BLaER1 (cell line): ENCODE results near the gene PTPRN2.

Source experiments
- H3K27ac ChIP-seq: shearing (Covaris generic); formaldehyde crosslinking; 2 replicates; pipeline ENCODE4 v1.8.1; 2022
- H3K27me3 ChIP-seq: shearing (Covaris generic); formaldehyde crosslinking; 2 replicates; pipeline ENCODE4 v1.8.1; 2022
- H3K36me3 ChIP-seq: shearing (Covaris generic); formaldehyde crosslinking; 2 replicates; pipeline ENCODE4 v1.8.1; 2022
- H3K4me1 ChIP-seq: shearing (Covaris generic); formaldehyde crosslinking; 2 replicates; pipeline ENCODE4 v1.8.1; 2022
- H3K4me2 ChIP-seq: shearing (Covaris generic); formaldehyde crosslinking; 2 replicates; pipeline ENCODE4 v1.8.1; 2022
- H3K4me3 ChIP-seq: shearing (Covaris generic); formaldehyde crosslinking; 2 replicates; pipeline ENCODE4 v1.8.1; 2022
- H3K9ac ChIP-seq: shearing (Covaris generic); formaldehyde crosslinking; 2 replicates; pipeline ENCODE4 v1.8.1; 2022
- H3K9me3 ChIP-seq: shearing (Covaris generic); formaldehyde crosslinking; 2 replicates; pipeline ENCODE4 v1.8.1; 2022
- H4K20me1 ChIP-seq: shearing (Covaris generic); formaldehyde crosslinking; 2 replicates; pipeline ENCODE4 v1.8.1; 2022
- Cebpa-rat ChIP-seq: shearing (Covaris generic); IDR thresholded peaks from 2 replicates; pipeline ENCODE4 v1.8.1; 2022

PTPRN2 gene

GRCh38 chr7:158194365-158194900, 393.2 kb downstream of the PTPRN2 start:
- no peak overlapping the region for H3K27ac ChIP-seq
- no peak overlapping the region for H3K9ac ChIP-seq
- no peaks in the 10 kb centered on the region for H3K4me1 ChIP-seq
- TF ChIP-seq Cebpa-rat, result no peak
- no peak overlapping the region for H3K4me2 ChIP-seq
- H4K20me1 ChIP-seq, result no peaks in the 10 kb centered on the region
- H3K36me3 ChIP-seq, result 0 out of 2 replicates have a peak, but pooled peaks cover 13% of the 10 kb centered on the region
- peaks cover 56% of the 10 kb centered on the region for H3K9me3 ChIP-seq
- no peak overlapping the region for H3K4me3 ChIP-seq
- H3K27me3 ChIP-seq, result no peaks in the 10 kb centered on the region

- H3K27me3 ChIP-seq, result no peaks in the 10 kb centered on the region
- H3K9me3 ChIP-seq, result peaks cover 66% of the 10 kb centered on the region
- no peak overlapping the region for H3K9ac ChIP-seq
- TF ChIP-seq Cebpa-rat, result no peak
- no peak overlapping the region for H3K27ac ChIP-seq
- H3K4me2 ChIP-seq, result no peak overlapping the region
- H3K4me3 ChIP-seq, result no peak overlapping the region
- H3K36me3 ChIP-seq, result 0 out of 2 replicates have a peak, but pooled peaks cover 21% of the 10 kb centered on the region
- H3K4me1 ChIP-seq, result no peaks in the 10 kb centered on the region
- H4K20me1 ChIP-seq, result no peaks in the 10 kb centered on the region
These were observed 394.2 kb downstream of the PTPRN2 start for GRCh38 chr7:158193446-158193845.

GRCh38 chr7:158192956-158193355, 394.7 kb downstream of the PTPRN2 start:
- H3K27me3 ChIP-seq, result no peaks in the 10 kb centered on the region
- H3K4me1 ChIP-seq, result no peaks in the 10 kb centered on the region
- peaks cover 68% of the 10 kb centered on the region for H3K9me3 ChIP-seq
- no peak overlapping the region for H3K9ac ChIP-seq
- no peak overlapping the region for H3K27ac ChIP-seq
- H4K20me1 ChIP-seq, result no peaks in the 10 kb centered on the region
- H3K36me3 ChIP-seq, result 0 out of 2 replicates have a peak, but pooled peaks cover 21% of the 10 kb centered on the region
- TF ChIP-seq Cebpa-rat, result no peak
- no peak overlapping the region for H3K4me2 ChIP-seq
- no peak overlapping the region for H3K4me3 ChIP-seq

DNA sequence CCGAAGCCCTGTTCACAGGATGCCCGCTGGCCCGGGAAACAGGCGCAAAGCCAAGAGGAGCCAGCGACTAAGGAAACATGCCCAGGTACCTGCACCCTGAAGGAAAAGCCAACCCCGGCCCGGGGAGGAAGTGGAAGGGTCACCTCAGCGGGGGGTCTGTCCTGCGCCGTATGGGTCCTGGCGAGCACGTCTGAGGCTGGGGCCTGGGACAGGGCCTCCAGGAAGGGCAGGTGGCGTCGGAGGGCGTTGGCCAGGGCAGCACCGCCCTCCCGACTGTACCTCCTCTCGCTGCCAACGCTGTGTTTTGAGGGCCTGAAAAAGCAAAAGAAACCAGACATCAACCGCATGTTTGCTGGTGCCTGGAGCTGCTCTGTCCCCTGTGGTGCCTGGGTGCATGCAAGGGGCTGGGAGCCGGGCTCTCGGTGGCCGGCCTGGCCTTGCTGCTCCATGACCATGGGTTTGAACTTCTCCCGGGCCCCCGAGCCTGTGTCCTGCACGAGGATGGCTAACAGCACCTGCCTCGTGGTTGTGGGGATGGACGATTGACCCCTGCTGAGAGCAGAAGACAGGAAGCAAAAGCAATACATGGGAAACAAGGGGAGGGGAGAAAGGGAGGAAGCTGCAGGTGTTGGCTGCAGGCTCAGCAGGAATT, 395.3 kb downstream of the PTPRN2 start:
- Histone ChIP-seq H3K4me1 (no peaks in the 10 kb centered on the region), H3K27ac (no peak overlapping the region), H3K4me3 (no peak overlapping the region), H4K20me1 (no peaks in the 10 kb centered on the region), H3K27me3 (no peaks in the 10 kb centered on the region), H3K9me3 (peaks cover 66% of the 10 kb centered on the region), H3K4me2 (no peak overlapping the region), H3K9ac (no peak overlapping the region), H3K36me3 (0 out of 2 replicates have a peak, but pooled peaks cover 21% of the 10 kb centered on the region)
- TF ChIP-seq Cebpa-rat, result no peak

DNA sequence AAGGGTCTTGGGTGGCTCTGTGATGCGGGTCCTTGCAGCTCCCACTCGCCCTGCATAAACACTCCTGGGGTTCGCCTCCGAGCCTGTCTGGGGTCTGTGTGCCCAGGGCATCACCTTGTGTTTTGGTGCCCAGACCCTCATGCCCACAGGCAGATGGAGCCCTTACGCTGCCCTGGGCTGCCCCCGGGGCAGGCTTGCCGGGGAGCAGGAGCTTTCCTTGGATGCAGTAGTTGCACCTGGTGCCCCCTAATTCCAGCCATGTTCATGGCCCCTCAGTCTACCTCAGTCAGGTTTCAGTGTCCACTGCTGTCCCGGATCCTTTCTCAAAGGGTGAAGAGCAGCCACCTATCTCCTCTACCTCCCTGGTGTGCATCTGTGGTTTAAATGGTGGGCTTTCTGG, 396.0 kb downstream of the PTPRN2 start:
- no peaks in the 10 kb centered on the region for H3K27me3 ChIP-seq

GRCh38 chr7:158190756-158191155, 396.9 kb downstream of the PTPRN2 start:
- H4K20me1 ChIP-seq, result no peaks in the 10 kb centered on the region
- 0 out of 2 replicates have a peak, but pooled peaks cover 21% of the 10 kb centered on the region for H3K36me3 ChIP-seq
- H3K27ac ChIP-seq, result no peak overlapping the region
- no peaks in the 10 kb centered on the region for H3K4me1 ChIP-seq
- no peak overlapping the region for H3K9ac ChIP-seq
- no peak overlapping the region for H3K4me2 ChIP-seq
- H3K27me3 ChIP-seq, result no peaks in the 10 kb centered on the region
- H3K9me3 ChIP-seq, result peaks cover 51% of the 10 kb centered on the region
- no peak overlapping the region for H3K4me3 ChIP-seq
- no peak for TF ChIP-seq Cebpa-rat

More for the DNA sequence above, 396.0 kb downstream of the PTPRN2 start:
- no peak overlapping the region for H3K4me3 ChIP-seq
- no peak for TF ChIP-seq Cebpa-rat
- no peak overlapping the region for H3K4me2 ChIP-seq
- H3K36me3 ChIP-seq, result 0 out of 2 replicates have a peak, but pooled peaks cover 21% of the 10 kb centered on the region
- H4K20me1 ChIP-seq, result no peaks in the 10 kb centered on the region
- no peaks in the 10 kb centered on the region for H3K4me1 ChIP-seq
- peaks cover 61% of the 10 kb centered on the region for H3K9me3 ChIP-seq
- H3K9ac ChIP-seq, result no peak overlapping the region
- no peak overlapping the region for H3K27ac ChIP-seq

DNA sequence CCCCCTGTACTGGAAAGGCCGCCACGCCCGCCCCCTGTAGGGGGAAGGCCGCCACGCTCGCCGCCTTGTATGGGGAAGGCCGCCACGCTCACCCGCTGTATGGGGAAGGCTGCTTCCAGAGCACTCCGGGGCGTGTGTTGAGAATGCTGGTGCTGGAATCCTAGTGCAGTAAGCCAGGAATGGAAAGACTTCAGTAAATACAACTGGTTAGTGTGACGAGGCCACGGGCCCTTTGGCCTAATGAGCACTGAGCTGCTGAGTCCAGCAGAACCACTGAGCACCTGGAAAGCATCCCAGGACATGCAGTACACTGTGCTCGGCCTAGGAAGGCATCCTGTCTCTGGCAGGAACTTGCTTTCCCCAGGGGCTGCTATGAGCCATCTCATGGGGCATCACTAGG, 398.9 kb downstream of the PTPRN2 start:
- 0 out of 2 replicates have a peak, but pooled peaks cover 21% of the 10 kb centered on the region for H3K36me3 ChIP-seq
- H3K4me3 ChIP-seq, result no peak overlapping the region
- no peak overlapping the region for H3K27ac ChIP-seq
- H3K27me3 ChIP-seq, result no peaks in the 10 kb centered on the region
- H4K20me1 ChIP-seq, result no peaks in the 10 kb centered on the region
- no peak for TF ChIP-seq Cebpa-rat
- H3K4me1 ChIP-seq, result no peaks in the 10 kb centered on the region
- H3K9ac ChIP-seq, result no peak overlapping the region
- H3K9me3 ChIP-seq, result peaks cover 32% of the 10 kb centered on the region
- H3K4me2 ChIP-seq, result no peak overlapping the region

- no peaks in the 10 kb centered on the region for H4K20me1 ChIP-seq
- TF ChIP-seq Cebpa-rat, result no peak
- H3K36me3 ChIP-seq, result 0 out of 2 replicates have a peak, but pooled peaks cover 21% of the 10 kb centered on the region
- H3K4me2 ChIP-seq, result no peak overlapping the region
- no peak overlapping the region for H3K9ac ChIP-seq
- H3K4me1 ChIP-seq, result no peaks in the 10 kb centered on the region
- peaks cover 32% of the 10 kb centered on the region for H3K9me3 ChIP-seq
- no peaks in the 10 kb centered on the region for H3K27me3 ChIP-seq
- H3K27ac ChIP-seq, result no peak overlapping the region
- H3K4me3 ChIP-seq, result no peak overlapping the region
These were observed 400.0 kb downstream of the PTPRN2 start for GRCh38 chr7:158187694-158187994.

GRCh38 chr7:158186864-158187693, 400.5 kb downstream of the PTPRN2 start:
- H3K9ac ChIP-seq, result no peak overlapping the region
- peaks cover 32% of the 10 kb centered on the region for H3K9me3 ChIP-seq
- 0 out of 2 replicates have a peak, but pooled peaks cover 16% of the 10 kb centered on the region for H3K36me3 ChIP-seq
- no peak overlapping the region for H3K4me3 ChIP-seq
- no peak for TF ChIP-seq Cebpa-rat
- no peaks in the 10 kb centered on the region for H3K27me3 ChIP-seq
- H4K20me1 ChIP-seq, result no peaks in the 10 kb centered on the region
- no peak overlapping the region for H3K27ac ChIP-seq
- H3K4me1 ChIP-seq, result no peaks in the 10 kb centered on the region
- no peak overlapping the region for H3K4me2 ChIP-seq

GRCh38 chr7:158186406-158186805, 401.2 kb downstream of the PTPRN2 start:
- H3K27me3 ChIP-seq, result no peaks in the 10 kb centered on the region
- 0 out of 2 replicates have a peak, but pooled peaks cover 15% of the 10 kb centered on the region for H3K36me3 ChIP-seq
- no peak overlapping the region for H3K27ac ChIP-seq
- no peaks in the 10 kb centered on the region for H4K20me1 ChIP-seq
- peaks cover 32% of the 10 kb centered on the region for H3K9me3 ChIP-seq
- no peak overlapping the region for H3K4me2 ChIP-seq
- H3K4me3 ChIP-seq, result no peak overlapping the region
- no peaks in the 10 kb centered on the region for H3K4me1 ChIP-seq
- no peak for TF ChIP-seq Cebpa-rat
- no peak overlapping the region for H3K9ac ChIP-seq
